Thyroid gland (tissue), 4 donors: ENCODE measurements around the gene ERGIC2. TPM values are rescaled to one million over a fixed set of nuclear protein-coding genes. Genes with fewer than 3 reads are reported as not detected.

Experiments
- DNase-seq, 2 donors: peaks; one replicate each; pipeline ENCODE4 v3.0.0-alpha.2; 2019
- H3K27ac ChIP-seq, 3 donors: fragments of 200-600 bp; sonication (generic); 1 replicate in 2 of 3; 2 replicates in 1 of 3; pipeline ENCODE4 v1.5.1; 2016 to 2019; ENCODE audit warnings: mild to moderate bottlenecking in 1 of 3, moderate library complexity in 1 of 3
- H3K27me3 ChIP-seq: fragments of 200-600 bp; sonication (generic); one replicate; pipeline ENCODE4 v1.5.1; 2019
- H3K36me3 ChIP-seq, 2 donors: fragments of 200-600 bp; sonication (generic); one replicate each; pipeline ENCODE4 v1.5.1; 2016 to 2019
- H3K4me1 ChIP-seq, 2 donors: fragments of 200-600 bp; sonication (generic); one replicate each; pipeline ENCODE4 v1.5.1; 2017 to 2019
- H3K4me3 ChIP-seq, 3 donors: fragments of 200-600 bp; sonication (generic); replicated peaks in 1 of 3; 1 replicate in 2 of 3; 2 replicates in 1 of 3; pipeline ENCODE4 v1.5.1; 2016; ENCODE audit warnings: mild to moderate bottlenecking in 1 of 3
- H3K9me3 ChIP-seq: fragments of 200-600 bp; sonication (generic); one replicate; pipeline ENCODE4 v1.5.1; 2017
- CTCF ChIP-seq, 6 experiments: fragments of 200-600 bp in 3 of 6; fragments of 450-650 bp in 3 of 6; sonication (generic) in 3 of 6; IDR thresholded peaks; one replicate each; pipeline ENCODE4 v1.5.1; 2016 to 2019; ENCODE audit warnings: antibody characterized with exemption in 6 of 6, mild to moderate bottlenecking in 2 of 6, inconsistent platforms in 1 of 6, moderate library complexity in 1 of 6
- POLR2A ChIP-seq, 2 donors: fragments of 450-650 bp; IDR thresholded peaks; one replicate each; pipeline ENCODE4 v1.6.1; 2017; ENCODE audit warnings: antibody characterized with exemption in 2 of 2, mild to moderate bottlenecking in 2 of 2, moderate library complexity in 1 of 2
- WGBS, 2 donors: methylation state at CpG; one replicate each; pipeline ENCODE4 v1.1.5; 2017; 5-methylcytosine and 5-hydroxymethylcytosine counted together
- intact Hi-C: fragments of 100-400 bp; cut with DNase I; formaldehyde crosslinking; loops from one replicate; pipeline ENCODE4 v1.15.1; 2023
- total RNA-seq, 4 donors: library from RNA; depleted of rRNA; stranded (reverse); fragments of >200 nt; gene quantifications; one replicate each; pipeline ENCODE4 v1.2.3, GENCODE V29; 2016

Gene ERGIC2
- total RNA-seq, 4 donors from 2014 or later, result 37.1 to 82.1 (median 62.4) TPM

- H3K36me3 ChIP-seq, result peaks cover under 1 to 2% of the 10 kb centered on the region in 2 donors
Measured at GRCh38 chr12:29334937-29335336, 46.0 kb downstream of the ERGIC2 start.

GRCh38 chr12:29333178-29333577 lies 47.8 kb downstream of the ERGIC2 start:
- WGBS, 2 donors, result 0% methylated on average over 1 of the region's 1 CpG
- Histone ChIP-seq H3K36me3 (no peaks in the 10 kb centered on the region), H3K27ac (no peak overlapping the region), H3K4me3 (no peak overlapping the region), H3K27me3 (no peaks in the 10 kb centered on the region), H3K4me1 (no peaks in the 10 kb centered on the region), H3K9me3 (no peaks in the 10 kb centered on the region)
- DNase-seq, result no peak
- TF ChIP-seq CTCF (IDR thresholded peaks at IDR 0.05), result no peak
- TF ChIP-seq POLR2A (IDR thresholded peaks at IDR 0.05), result no peak
- intact Hi-C loops, result no loop called here

More at GRCh38 chr12:29334937-29335336, 46.0 kb downstream of the ERGIC2 start:
- H3K9me3 ChIP-seq, result no peaks in the 10 kb centered on the region
- H3K27ac ChIP-seq, result no peak overlapping the region
- WGBS, 2 donors, result 99 to 100% methylated on average over 2 of the region's 2 CpGs
- H3K4me1 ChIP-seq, result no peaks in the 10 kb centered on the region
- DNase-seq, result no peak
- no peaks in the 10 kb centered on the region for H3K27me3 ChIP-seq
- no peak for TF ChIP-seq CTCF (IDR thresholded peaks at IDR 0.05)
- no peak for TF ChIP-seq POLR2A (IDR thresholded peaks at IDR 0.05)
- intact Hi-C loops, result no loop called here
- no peak overlapping the region for H3K4me3 ChIP-seq

- H3K27ac ChIP-seq, result no peak overlapping the region
- no peak for DNase-seq
- H3K36me3 ChIP-seq, result no peaks in the 10 kb centered on the region
- no peak for TF ChIP-seq CTCF (IDR thresholded peaks at IDR 0.05)
- TF ChIP-seq POLR2A (IDR thresholded peaks at IDR 0.05), result no peak
- H3K27me3 ChIP-seq, result no peaks in the 10 kb centered on the region
- no peaks in the 10 kb centered on the region for H3K4me1 ChIP-seq
- intact Hi-C loops, result no loop called here
- no peak overlapping the region for H3K4me3 ChIP-seq
- H3K9me3 ChIP-seq, result no peaks in the 10 kb centered on the region
- 97 to 99% methylated on average over 1 of the region's 1 CpG for WGBS, 2 donors
Measured at GRCh38 chr12:29329411-29329810, 51.6 kb downstream of the ERGIC2 start.

GRCh38 chr12:29322157-29322556 lies 58.8 kb downstream of the ERGIC2 start:
- H3K36me3 ChIP-seq, result no peaks in the 10 kb centered on the region
- no peaks in the 10 kb centered on the region for H3K9me3 ChIP-seq
- H3K27ac ChIP-seq, result no peak overlapping the region
- 94 to 98% methylated on average over 3 of the region's 3 CpGs for WGBS, 2 donors
- no peaks in the 10 kb centered on the region for H3K4me1 ChIP-seq
- H3K4me3 ChIP-seq, result no peak overlapping the region
- no peak for DNase-seq
- no peaks in the 10 kb centered on the region for H3K27me3 ChIP-seq
- intact Hi-C loops, result no loop called here
- no peak for TF ChIP-seq CTCF (IDR thresholded peaks at IDR 0.05)
- no peak for TF ChIP-seq POLR2A (IDR thresholded peaks at IDR 0.05)

- H3K4me1 ChIP-seq, result no peaks in the 10 kb centered on the region
- intact Hi-C loops, result no loop called here
- no peak overlapping the region for H3K4me3 ChIP-seq
- TF ChIP-seq CTCF (IDR thresholded peaks at IDR 0.05) (no peak), POLR2A (IDR thresholded peaks at IDR 0.05) (no peak)
- H3K27me3 ChIP-seq, result no peaks in the 10 kb centered on the region
- H3K9me3 ChIP-seq, result no peaks in the 10 kb centered on the region
- WGBS, 2 donors, result 93 to 94% methylated on average over 2 of the region's 2 CpGs
- H3K27ac ChIP-seq, result no peak overlapping the region
- no peaks in the 10 kb centered on the region for H3K36me3 ChIP-seq
- no peak for DNase-seq
Measured at GRCh38 chr12:29320295-29321085, 60.5 kb downstream of the ERGIC2 start.
